Stimulated activated CD8-positive, alpha-beta memory T cell treated with anti-CD3 and anti-CD28 coated beads, Interleukin-12 subunit alpha, Interleukin-12 subunit beta, amount 100 ng/mL, for 1 hour (primary cell): ENCODE measurements around the gene TMEM184B.

Source experiments
- DNase-seq: peaks from one replicate; pipeline ENCODE4 v3.0.0-alpha.2; 2020; ENCODE audit warnings: low read depth

TMEM184B gene

GRCh38 chr22:38205261-38206128 is 67.3 kb downstream of the TMEM184B start:
- no peak for DNase-seq

GRCh38 chr22:38204784-38205183 is 68.0 kb downstream of the TMEM184B start:
- DNase-seq = no peak

GRCh38 chr22:38203855-38204514 is 68.8 kb downstream of the TMEM184B start:
- no peak for DNase-seq

- peak; percentile 10 for DNase-seq
These were observed 69.6 kb downstream of the TMEM184B start for GRCh38 chr22:38203090-38203810.

- DNase-seq = peak; percentile 15
These were observed 70.2 kb downstream of the TMEM184B start for GRCh38 chr22:38202437-38203089.

GRCh38 chr22:38201711-38202436 is 70.9 kb downstream of the TMEM184B start, which contains the start of gene MAFF:
TSS of gene MAFF (plus strand) at chr22:38201994. CDS start at chr22:38213854, 11,860 bp downstream.
- DNase-seq = peak; percentile 75

- no peak for DNase-seq
These were observed 71.5 kb downstream of the TMEM184B start for GRCh38 chr22:38201371-38201710.

- no peak for DNase-seq
These were observed 72.8 kb downstream of the TMEM184B start for GRCh38 chr22:38199826-38200559.

- no peak for DNase-seq
These were observed 75.9 kb downstream of the TMEM184B start for GRCh38 chr22:38196791-38197419.

GRCh38 chr22:38193580-38193979 is 79.2 kb downstream of the TMEM184B start:
- no peak for DNase-seq

GRCh38 chr22:38192475-38192863 is 80.3 kb downstream of the TMEM184B start:
- DNase-seq = no peak

GRCh38 chr22:38191731-38192474 is 80.9 kb downstream of the TMEM184B start:
- no peak for DNase-seq

- no peak for DNase-seq
These were observed 81.8 kb downstream of the TMEM184B start for GRCh38 chr22:38191055-38191454.

GRCh38 chr22:38190581-38190980 is 82.2 kb downstream of the TMEM184B start:
- no peak for DNase-seq

GRCh38 chr22:38189104-38189503 is 83.7 kb downstream of the TMEM184B start:
- DNase-seq = no peak

GRCh38 chr22:38187413-38188212 is 85.2 kb downstream of the TMEM184B start:
- DNase-seq = no peak

- DNase-seq = no peak
These were observed 86.4 kb downstream of the TMEM184B start for GRCh38 chr22:38186429-38186828.

- DNase-seq = no peak
These were observed 88.0 kb downstream of the TMEM184B start for GRCh38 chr22:38184788-38185187.
